ENCODE data around the gene INSM2.

The INSM2 gene

GRCh38 chr14:35533357-35534207, at the start of gene INSM2:
Gene INSM2, plus strand, starts transcription at chr14:35534164. Its CDS starts 89 bp downstream, at chr14:35534253.
- DNase-seq (ENCODE audit: low read depth in 3 of 3, low spot score in 1 of 3), result peak in 1 of 3 donors; percentile 65

GRCh38 chr14:35492569-35493014, 41.4 kb upstream of the INSM2 start:
- DNase-seq (ENCODE audit: low read depth in 3 of 3, low spot score in 1 of 3), result no peak

- DNase-seq (ENCODE audit: low read depth in 3 of 3, low spot score in 1 of 3), result no peak
These were observed 38.7 kb upstream of the INSM2 start for GRCh38 chr14:35495278-35495677.

- DNase-seq (ENCODE audit: low read depth in 3 of 3, low spot score in 1 of 3), result no peak
These were observed 34.8 kb upstream of the INSM2 start for GRCh38 chr14:35499180-35499579.

GRCh38 chr14:35503646-35504045, 30.3 kb upstream of the INSM2 start:
- no peak for DNase-seq (ENCODE audit: low read depth in 3 of 3, low spot score in 1 of 3)

GRCh38 chr14:35504260-35504659, 29.7 kb upstream of the INSM2 start:
- no peak for DNase-seq (ENCODE audit: low read depth in 3 of 3, low spot score in 1 of 3)

- no peak for DNase-seq (ENCODE audit: low read depth in 3 of 3, low spot score in 1 of 3)
These were observed 27.5 kb upstream of the INSM2 start for GRCh38 chr14:35506461-35506860.

- no peak for DNase-seq (ENCODE audit: low read depth in 3 of 3, low spot score in 1 of 3)
These were observed 27.0 kb upstream of the INSM2 start for GRCh38 chr14:35506927-35507326.

GRCh38 chr14:35509846-35510245, 24.1 kb upstream of the INSM2 start:
- DNase-seq (ENCODE audit: low read depth in 3 of 3, low spot score in 1 of 3), result no peak

- no peak for DNase-seq (ENCODE audit: low read depth in 3 of 3, low spot score in 1 of 3)
These were observed 21.2 kb upstream of the INSM2 start for GRCh38 chr14:35512765-35513164.

- no peak for DNase-seq (ENCODE audit: low read depth in 3 of 3, low spot score in 1 of 3)
These were observed 18.0 kb upstream of the INSM2 start for GRCh38 chr14:35515916-35516315.

GRCh38 chr14:35519986-35520385, 14.0 kb upstream of the INSM2 start:
- DNase-seq (ENCODE audit: low read depth in 3 of 3, low spot score in 1 of 3), result no peak

- DNase-seq (ENCODE audit: low read depth in 3 of 3, low spot score in 1 of 3), result no peak
These were observed 8.3 kb upstream of the INSM2 start for GRCh38 chr14:35525695-35526094.

GRCh38 chr14:35526962-35527361, 7.0 kb upstream of the INSM2 start:
- no peak for DNase-seq (ENCODE audit: low read depth in 3 of 3, low spot score in 1 of 3)

- no peak for DNase-seq (ENCODE audit: low read depth in 3 of 3, low spot score in 1 of 3)
These were observed 1.8 kb upstream of the INSM2 start for GRCh38 chr14:35531960-35532747.

- DNase-seq (ENCODE audit: low read depth in 3 of 3, low spot score in 1 of 3), result no peak
These were observed 1.1 kb upstream of the INSM2 start for GRCh38 chr14:35532783-35533356.

- no peak for DNase-seq (ENCODE audit: low read depth in 3 of 3, low spot score in 1 of 3)
These were observed 376 bp downstream of the INSM2 start for GRCh38 chr14:35534208-35534872.

- DNase-seq (ENCODE audit: low read depth in 3 of 3, low spot score in 1 of 3), result peak in 1 of 3 donors; percentile 53
These were observed 1.0 kb downstream of the INSM2 start for GRCh38 chr14:35534873-35535482.

- DNase-seq (ENCODE audit: low read depth in 3 of 3, low spot score in 1 of 3), result no peak
These were observed 1.6 kb downstream of the INSM2 start for GRCh38 chr14:35535483-35536112.

- DNase-seq (ENCODE audit: low read depth in 3 of 3, low spot score in 1 of 3), result no peak
These were observed 6.0 kb downstream of the INSM2 start for GRCh38 chr14:35539969-35540368.
